ENCODE measurements around the gene INPP5F. TPM values are rescaled to one million over a fixed set of nuclear protein-coding genes. Genes with fewer than 3 reads are reported as not detected.

Gene INPP5F
- polyA plus RNA-seq, 1 of the 3 experiments (the other 2 are of a cell fraction): 7.8 TPM

DNA sequence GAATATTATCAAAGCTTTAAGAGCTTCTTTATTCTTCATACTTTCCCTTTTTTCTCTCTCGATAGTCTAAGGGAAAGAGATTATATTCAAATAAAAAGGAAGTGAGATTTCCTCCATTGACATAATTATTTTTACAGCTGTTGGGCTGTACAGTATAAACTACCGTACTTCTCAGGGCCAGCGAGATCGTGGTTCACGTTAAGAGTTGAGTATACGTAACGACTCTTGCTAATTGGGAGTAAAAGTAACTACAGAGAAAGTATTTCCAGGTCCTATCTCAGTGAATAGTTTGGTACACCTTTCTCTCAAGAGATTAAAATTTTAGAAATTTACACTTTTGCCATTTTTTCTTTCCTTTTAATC lies 57.8 kb downstream of the INPP5F start:
- WGBS (ENCODE audit: low lambda C conversion rate): 94% methylated on average over 7 of the region's 7 CpGs
- POLR2A ChIA-PET: no interaction called here

More for the DNA sequence above, 57.8 kb downstream of the INPP5F start:
- H3K4me1 ChIP-seq (ENCODE audit: control insufficient read depth in 1 of 2, insufficient read depth in 2 of 2, low read depth in 1 of 2, low read length in 1 of 2): peaks cover 0 to 6% of the 10 kb centered on the region in 2 experiments; a peak in 3 of 4 replicates
- H3K9me2 ChIP-seq: no peaks in the 10 kb centered on the region
- no peak overlapping the region for H3K4me3 ChIP-seq (ENCODE audit: low read depth in 2 of 2, low read length in 1 of 2)
- no peak overlapping the region for H3K9ac ChIP-seq
- no peaks in the 10 kb centered on the region for H3F3A ChIP-seq (replicated peaks; ENCODE audit: insufficient read depth)
- H2AFZ ChIP-seq (ENCODE audit: low read depth): no peak overlapping the region
- no peak for TF ChIP-seq YY1 (IDR thresholded peaks at IDR 0.05; ENCODE audit: low read depth)
- TF ChIP-seq, protein P1, sequence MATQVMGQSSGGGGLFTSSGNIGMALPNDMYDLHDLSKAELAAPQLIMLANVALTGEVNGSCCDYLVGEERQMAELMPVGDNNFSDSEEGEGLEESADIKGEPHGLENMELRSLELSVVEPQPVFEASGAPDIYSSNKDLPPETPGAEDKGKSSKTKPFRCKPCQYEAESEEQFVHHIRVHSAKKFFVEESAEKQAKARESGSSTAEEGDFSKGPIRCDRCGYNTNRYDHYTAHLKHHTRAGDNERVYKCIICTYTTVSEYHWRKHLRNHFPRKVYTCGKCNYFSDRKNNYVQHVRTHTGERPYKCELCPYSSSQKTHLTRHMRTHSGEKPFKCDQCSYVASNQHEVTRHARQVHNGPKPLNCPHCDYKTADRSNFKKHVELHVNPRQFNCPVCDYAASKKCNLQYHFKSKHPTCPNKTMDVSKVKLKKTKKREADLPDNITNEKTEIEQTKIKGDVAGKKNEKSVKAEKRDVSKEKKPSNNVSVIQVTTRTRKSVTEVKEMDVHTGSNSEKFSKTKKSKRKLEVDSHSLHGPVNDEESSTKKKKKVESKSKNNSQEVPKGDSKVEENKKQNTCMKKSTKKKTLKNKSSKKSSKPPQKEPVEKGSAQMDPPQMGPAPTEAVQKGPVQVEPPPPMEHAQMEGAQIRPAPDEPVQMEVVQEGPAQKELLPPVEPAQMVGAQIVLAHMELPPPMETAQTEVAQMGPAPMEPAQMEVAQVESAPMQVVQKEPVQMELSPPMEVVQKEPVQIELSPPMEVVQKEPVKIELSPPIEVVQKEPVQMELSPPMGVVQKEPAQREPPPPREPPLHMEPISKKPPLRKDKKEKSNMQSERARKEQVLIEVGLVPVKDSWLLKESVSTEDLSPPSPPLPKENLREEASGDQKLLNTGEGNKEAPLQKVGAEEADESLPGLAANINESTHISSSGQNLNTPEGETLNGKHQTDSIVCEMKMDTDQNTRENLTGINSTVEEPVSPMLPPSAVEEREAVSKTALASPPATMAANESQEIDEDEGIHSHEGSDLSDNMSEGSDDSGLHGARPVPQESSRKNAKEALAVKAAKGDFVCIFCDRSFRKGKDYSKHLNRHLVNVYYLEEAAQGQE (IDR thresholded peaks at IDR 0.05; ENCODE audit: low read depth, low read length): no peak
- no peak for TF ChIP-seq RXRA (IDR thresholded peaks at IDR 0.05; ENCODE audit: borderline replicate concordance, low read depth)
- TF ChIP-seq RAD21 (IDR thresholded peaks at IDR 0.05; ENCODE audit: low read length): no peak
- TF ChIP-seq, protein P2, sequence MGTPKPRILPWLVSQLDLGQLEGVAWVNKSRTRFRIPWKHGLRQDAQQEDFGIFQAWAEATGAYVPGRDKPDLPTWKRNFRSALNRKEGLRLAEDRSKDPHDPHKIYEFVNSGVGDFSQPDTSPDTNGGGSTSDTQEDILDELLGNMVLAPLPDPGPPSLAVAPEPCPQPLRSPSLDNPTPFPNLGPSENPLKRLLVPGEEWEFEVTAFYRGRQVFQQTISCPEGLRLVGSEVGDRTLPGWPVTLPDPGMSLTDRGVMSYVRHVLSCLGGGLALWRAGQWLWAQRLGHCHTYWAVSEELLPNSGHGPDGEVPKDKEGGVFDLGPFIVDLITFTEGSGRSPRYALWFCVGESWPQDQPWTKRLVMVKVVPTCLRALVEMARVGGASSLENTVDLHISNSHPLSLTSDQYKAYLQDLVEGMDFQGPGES (IDR thresholded peaks at IDR 0.05; ENCODE audit: low read depth, low read length): no peak
- TF ChIP-seq EZH2phosphoT487 (IDR thresholded peaks at IDR 0.05; ENCODE audit: borderline replicate concordance, low read depth): no peak
- TF ChIP-seq NFIC (IDR thresholded peaks at IDR 0.05; ENCODE audit: borderline replicate concordance): no peak
- TF ChIP-seq TCF12 (IDR thresholded peaks at IDR 0.05): no peak
- TF ChIP-seq, protein P3, sequence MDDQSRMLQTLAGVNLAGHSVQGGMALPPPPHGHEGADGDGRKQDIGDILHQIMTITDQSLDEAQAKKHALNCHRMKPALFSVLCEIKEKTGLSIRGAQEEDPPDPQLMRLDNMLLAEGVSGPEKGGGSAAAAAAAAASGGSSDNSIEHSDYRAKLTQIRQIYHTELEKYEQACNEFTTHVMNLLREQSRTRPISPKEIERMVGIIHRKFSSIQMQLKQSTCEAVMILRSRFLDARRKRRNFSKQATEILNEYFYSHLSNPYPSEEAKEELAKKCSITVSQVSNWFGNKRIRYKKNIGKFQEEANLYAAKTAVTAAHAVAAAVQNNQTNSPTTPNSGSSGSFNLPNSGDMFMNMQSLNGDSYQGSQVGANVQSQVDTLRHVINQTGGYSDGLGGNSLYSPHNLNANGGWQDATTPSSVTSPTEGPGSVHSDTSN (IDR thresholded peaks at IDR 0.05): no peak
- no peak for TF ChIP-seq CHD2 (IDR thresholded peaks at IDR 0.05; ENCODE audit: low read length, partially characterized antibody)
- TF ChIP-seq, protein P4, sequence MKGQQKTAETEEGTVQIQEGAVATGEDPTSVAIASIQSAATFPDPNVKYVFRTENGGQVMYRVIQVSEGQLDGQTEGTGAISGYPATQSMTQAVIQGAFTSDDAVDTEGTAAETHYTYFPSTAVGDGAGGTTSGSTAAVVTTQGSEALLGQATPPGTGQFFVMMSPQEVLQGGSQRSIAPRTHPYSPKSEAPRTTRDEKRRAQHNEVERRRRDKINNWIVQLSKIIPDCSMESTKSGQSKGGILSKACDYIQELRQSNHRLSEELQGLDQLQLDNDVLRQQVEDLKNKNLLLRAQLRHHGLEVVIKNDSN (IDR thresholded peaks at IDR 0.05; ENCODE audit: borderline replicate concordance, low read depth): no peak
- no peak for TF ChIP-seq RFX5 (IDR thresholded peaks at IDR 0.05; ENCODE audit: low read length)
- no peaks in the 10 kb centered on the region for H4K20me1 ChIP-seq (ENCODE audit: insufficient read depth)
- H3K9me3 ChIP-seq: no peaks in the 10 kb centered on the region
- no peaks in the 10 kb centered on the region; the same call in 1 of the 2 replicates for H3K79me2 ChIP-seq (ENCODE audit: insufficient read depth)
- no peak overlapping the region for H3K4me2 ChIP-seq
- H3K27me3 ChIP-seq (ENCODE audit: insufficient read depth): no peaks in the 10 kb centered on the region
- H3K27ac ChIP-seq (ENCODE audit: low read depth in 2 of 2, low read length in 1 of 2): no peak overlapping the region
- DNase-seq: no peak
- CTCF ChIA-PET: interaction anchor here (1.1 to 3.5 kb wide), 2 partner anchors 33 to 69 kb away, joined by 3 to 13 read pairs; no protein-coding TSS in a partner anchor
- peaks cover 0 to 3% of the 10 kb centered on the region in 2 experiments for H3K36me3 ChIP-seq (replicated peaks in 1 of 2; ENCODE audit: control insufficient read depth in 1 of 2, insufficient read depth in 2 of 2, low read length in 1 of 2)

Measured in SK-N-SH (cell line).